GM10248 (cell line): ENCODE measurements around the gene CNTNAP1.
"Not testable (repeated sequence)": the region's sequence is repeated elsewhere in the genome, so short reads cannot be mapped to it uniquely, and the experiment has no call there.

Experiments
- CTCF ChIA-PET: fragments of 300-600 bp; sonication (Branson Sonifier 250); formaldehyde crosslinking; extraction: SDS; loops from one replicate; lab custom pipeline; 2021; ENCODE audit warnings: antibody characterized with exemption; lab: Yijun Ruan, JAX
- POLR2A ChIA-PET: fragments of 350-650 bp; sonication (Branson Sonifier 250); formaldehyde crosslinking; extraction: SDS; loops from one replicate; lab custom pipeline; 2020; ENCODE audit warnings: antibody characterized with exemption; lab: Yijun Ruan, JAX
- DNase-seq: peaks from one replicate; pipeline ENCODE4 v3.0.0; 2012; ENCODE audit errors: extremely low spot score
- TF ChIP-seq, protein P1 (sequence below): IDR thresholded peaks from 2 replicates; pipeline ENCODE4 v1.5.1; 2012; ENCODE audit warnings: mild to moderate bottlenecking, low read depth; ENCODE audit errors: extremely low read depth, missing control alignments, control extremely low read depth

Gene CNTNAP1

DNA sequence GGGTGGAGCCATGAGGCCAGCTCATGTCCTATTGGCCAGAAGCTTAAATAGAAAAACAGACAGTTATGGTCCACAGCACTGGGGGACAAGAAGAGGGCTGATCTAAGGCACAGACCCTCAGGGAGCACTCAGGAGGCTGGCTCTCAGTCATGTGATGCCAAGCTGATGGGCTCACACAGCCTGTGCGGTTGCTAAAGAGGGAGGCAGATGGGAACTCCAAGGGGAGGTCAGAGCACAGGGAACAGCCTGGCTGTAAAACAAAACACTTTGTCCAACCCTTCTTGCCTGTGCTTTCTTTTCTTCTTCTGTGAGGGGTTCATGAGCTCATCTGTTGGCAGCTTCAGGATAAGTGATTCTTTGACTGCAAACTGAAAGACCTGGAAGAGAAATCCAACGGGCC, 27.2 kb downstream of the CNTNAP1 start:
- ChIA-PET CTCF (interaction anchor here (1.1 to 4.9 kb wide), 9 partner anchors 8 to 131 kb away, joined by 3 to 17 read pairs (median 4); partner anchors contain the start of gene PSMC3IP), POLR2A (no interaction called here)
- TF ChIP-seq, protein P1, sequence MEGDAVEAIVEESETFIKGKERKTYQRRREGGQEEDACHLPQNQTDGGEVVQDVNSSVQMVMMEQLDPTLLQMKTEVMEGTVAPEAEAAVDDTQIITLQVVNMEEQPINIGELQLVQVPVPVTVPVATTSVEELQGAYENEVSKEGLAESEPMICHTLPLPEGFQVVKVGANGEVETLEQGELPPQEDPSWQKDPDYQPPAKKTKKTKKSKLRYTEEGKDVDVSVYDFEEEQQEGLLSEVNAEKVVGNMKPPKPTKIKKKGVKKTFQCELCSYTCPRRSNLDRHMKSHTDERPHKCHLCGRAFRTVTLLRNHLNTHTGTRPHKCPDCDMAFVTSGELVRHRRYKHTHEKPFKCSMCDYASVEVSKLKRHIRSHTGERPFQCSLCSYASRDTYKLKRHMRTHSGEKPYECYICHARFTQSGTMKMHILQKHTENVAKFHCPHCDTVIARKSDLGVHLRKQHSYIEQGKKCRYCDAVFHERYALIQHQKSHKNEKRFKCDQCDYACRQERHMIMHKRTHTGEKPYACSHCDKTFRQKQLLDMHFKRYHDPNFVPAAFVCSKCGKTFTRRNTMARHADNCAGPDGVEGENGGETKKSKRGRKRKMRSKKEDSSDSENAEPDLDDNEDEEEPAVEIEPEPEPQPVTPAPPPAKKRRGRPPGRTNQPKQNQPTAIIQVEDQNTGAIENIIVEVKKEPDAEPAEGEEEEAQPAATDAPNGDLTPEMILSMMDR: no peak
- no peak for DNase-seq

DNA sequence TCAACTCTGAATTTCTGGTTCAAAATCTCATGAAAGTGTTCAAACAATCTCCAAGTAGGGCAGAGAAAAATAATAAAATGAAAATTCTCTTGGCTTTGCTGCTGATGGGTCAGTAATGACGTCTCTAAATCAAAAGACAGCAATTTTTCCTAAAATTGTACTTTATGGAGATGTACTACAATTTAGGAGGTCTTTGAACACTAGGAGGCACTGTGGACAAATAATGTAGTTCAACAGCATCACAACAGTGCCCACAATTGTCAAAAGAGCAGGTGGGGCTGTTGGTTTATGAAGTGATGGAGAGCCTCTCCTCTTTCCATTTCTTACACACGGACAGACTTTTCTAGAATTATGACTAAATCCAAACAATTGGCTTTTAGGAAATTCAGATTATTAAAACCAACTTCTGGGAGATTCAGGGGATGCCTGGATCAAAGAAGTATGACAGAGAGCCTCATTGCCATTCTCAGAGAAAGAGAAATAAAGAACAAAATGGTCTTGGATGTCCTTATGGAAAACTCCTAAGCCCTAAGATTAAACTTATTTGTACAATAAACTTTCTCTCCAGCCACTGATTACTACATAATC, 38.8 kb downstream of the CNTNAP1 start:
- CTCF ChIA-PET: interaction anchor here (1.0 to 4.0 kb wide), 7 partner anchors 11 to 103 kb away, joined by 3 to 18 read pairs (median 4); partner anchors contain the start of gene BECN1
- POLR2A ChIA-PET: no interaction called here
- TF ChIP-seq, protein P1: peak; percentile 73
- peak; percentile 75 for DNase-seq

DNA sequence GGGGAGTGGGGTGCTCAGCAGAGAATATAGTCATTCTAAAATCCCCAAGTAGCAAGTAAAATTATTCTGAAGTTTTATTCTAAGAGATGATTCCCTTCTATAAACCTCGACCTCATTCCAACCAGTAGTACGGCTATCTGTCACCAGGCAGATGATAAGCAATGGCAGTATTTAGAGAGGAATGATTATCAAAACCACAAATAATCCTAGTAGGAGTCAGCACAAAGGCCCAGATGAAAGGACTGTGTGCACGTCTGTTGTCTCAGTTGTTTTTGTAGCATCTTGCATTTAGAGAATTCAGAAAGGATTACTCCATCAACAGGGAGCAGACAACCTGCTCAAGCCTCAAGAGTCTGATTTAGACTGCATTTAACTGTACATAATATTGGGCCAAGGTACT, 41.3 kb downstream of the CNTNAP1 start:
- ChIA-PET CTCF (interaction anchor here (1.3 to 1.7 kb wide), 2 partner anchors 10 to 145 kb away, joined by 5 to 6 read pairs; partner anchors contain the start of gene PSMC3IP), POLR2A (no interaction called here)
- DNase-seq: no peak
- TF ChIP-seq, protein P1: no peak

DNA sequence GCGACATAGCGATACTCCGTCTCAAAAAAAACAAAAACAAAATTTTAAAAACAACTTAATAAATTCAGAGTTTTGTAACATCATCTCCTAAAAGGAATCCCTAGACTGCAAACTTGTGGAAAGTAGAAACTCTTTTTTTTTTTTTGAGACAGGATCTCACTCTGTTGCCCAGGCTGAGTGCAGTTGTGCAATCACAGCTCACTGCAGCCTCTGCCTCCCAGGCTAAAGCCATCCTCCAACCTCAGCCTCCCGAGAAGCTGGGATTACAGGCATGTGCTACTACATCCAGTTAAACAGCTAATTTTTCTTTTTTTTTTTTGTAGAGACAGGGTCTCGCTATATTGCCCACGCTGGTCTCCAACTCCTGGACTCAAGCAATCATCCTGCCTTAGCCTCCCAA, 42.8 kb downstream of the CNTNAP1 start:
- ChIA-PET CTCF (interaction anchor here (1.3 to 3.2 kb wide), 7 partner anchors 11 to 146 kb away, joined by 3 to 18 read pairs (median 5); partner anchors contain the start of genes BECN1 and PSMC3IP), POLR2A (interaction anchor here (0.7 kb wide), 2 partner anchors 93 to 1053 kb away, joined by 3 to 4 read pairs; no protein-coding TSS in a partner anchor)
- TF ChIP-seq, protein P1: no peak
- DNase-seq: no peak

DNA sequence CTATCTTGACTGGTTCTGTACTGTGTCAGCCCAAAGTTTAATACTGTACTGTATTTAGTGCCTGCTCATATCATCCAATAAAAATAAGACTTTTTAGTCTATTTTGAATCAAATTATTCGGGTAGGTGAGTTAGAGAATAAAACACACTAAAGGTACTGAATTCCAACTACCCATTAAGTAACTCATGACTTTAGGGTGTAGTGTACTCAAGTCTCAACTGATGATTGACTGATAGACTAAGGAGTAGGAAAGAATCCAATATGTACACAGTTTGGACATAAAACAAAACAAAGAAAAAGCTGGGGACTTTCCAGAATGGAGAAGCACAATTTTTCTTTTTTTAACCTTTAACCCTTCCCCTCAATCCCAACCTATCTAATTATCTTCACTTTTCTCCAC, 58.4 kb downstream of the CNTNAP1 start:
- TF ChIP-seq, protein P1: no peak
- no peak for DNase-seq
- ChIA-PET POLR2A (no interaction called here), CTCF (no interaction called here)

DNA sequence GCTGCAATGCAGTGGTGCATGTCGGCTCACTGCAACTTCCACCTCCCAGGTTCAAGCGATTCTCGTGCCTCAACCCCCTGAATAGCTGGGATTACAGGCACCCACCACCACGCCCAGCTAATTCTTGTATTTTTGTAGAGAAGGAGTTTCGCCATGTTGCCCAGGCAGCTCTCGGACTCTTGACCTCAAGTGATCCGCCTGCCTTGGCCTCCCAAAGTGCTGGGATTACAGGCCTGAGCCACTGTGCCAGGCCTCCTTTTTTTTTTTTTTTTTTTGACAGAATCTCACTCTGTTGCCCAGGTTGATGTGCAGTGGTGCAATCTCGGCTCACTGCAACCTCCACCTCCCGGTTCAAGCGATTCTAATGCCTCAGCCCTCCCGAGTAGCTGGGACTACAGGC, 60.6 kb downstream of the CNTNAP1 start:
- POLR2A ChIA-PET, DNase-seq: not testable (repeated sequence)
- CTCF ChIA-PET: interaction anchor here (1.1 to 2.9 kb wide), 10 partner anchors 11 to 82 kb away, joined by 3 to 13 read pairs (median 3); partner anchors contain the start of genes RAMP2 and VPS25
